ENCODE results near the gene DLGAP1. TPM values are rescaled to one million over a fixed set of nuclear protein-coding genes. Genes with fewer than 3 reads are reported as not detected.

Gene DLGAP1
- total and polyA plus RNA-seq, 2 donors = 0.24 to 0.41 TPM

- Histone ChIP-seq H3K27ac (ENCODE audit: low read depth in 1 of 2, low read length in 1 of 2) (no peak overlapping the region), H3K4me1 (ENCODE audit: control insufficient read depth in 2 of 2, insufficient read depth in 2 of 2, low read length in 2 of 2) (peaks cover 11 to 26% of the 10 kb centered on the region in 2 donors), H3K36me3 (ENCODE audit: control insufficient read depth in 2 of 2, insufficient read depth in 2 of 2, low read length in 1 of 2) (peaks cover 10 to 18% of the 10 kb centered on the region in 2 donors), H3K27me3 (ENCODE audit: control insufficient read depth in 2 of 2, insufficient read depth in 1 of 2, low read length in 1 of 2) (peaks cover 0 to 14% of the 10 kb centered on the region in 2 donors), H3K4me3 (ENCODE audit: low read length in 2 of 2) (no peak overlapping the region), H3K9me3 (ENCODE audit: control insufficient read depth in 2 of 2, insufficient read depth in 1 of 2, low read length in 1 of 2) (no peaks in the 10 kb centered on the region)
- WGBS = 96% methylated on average over 10 of the region's 10 CpGs
- DNase-seq (ENCODE audit: low read depth in 6 of 9, low spot score in 9 of 9) = no peak
Observed at GRCh38 chr18:3455907-3456685, 999.0 kb downstream of the DLGAP1 start.

GRCh38 chr18:3455090-3455635, 999.9 kb downstream of the DLGAP1 start:
- H3K27me3 ChIP-seq (ENCODE audit: control insufficient read depth in 2 of 2, insufficient read depth in 1 of 2, low read length in 1 of 2) = peaks cover 0 to 20% of the 10 kb centered on the region in 2 donors
- peaks cover 10 to 18% of the 10 kb centered on the region in 2 donors for H3K36me3 ChIP-seq (ENCODE audit: control insufficient read depth in 2 of 2, insufficient read depth in 2 of 2, low read length in 1 of 2)
- DNase-seq (ENCODE audit: low read depth in 6 of 9, low spot score in 9 of 9) = no peak
- no peaks in the 10 kb centered on the region for H3K9me3 ChIP-seq (ENCODE audit: control insufficient read depth in 2 of 2, insufficient read depth in 1 of 2, low read length in 1 of 2)
- no peak overlapping the region for H3K27ac ChIP-seq (ENCODE audit: low read depth in 1 of 2, low read length in 1 of 2)
- WGBS = 86% methylated on average over 3 of the region's 3 CpGs
- H3K4me3 ChIP-seq (ENCODE audit: low read length in 2 of 2) = no peak overlapping the region
- peaks cover 11 to 35% of the 10 kb centered on the region in 2 donors for H3K4me1 ChIP-seq (ENCODE audit: control insufficient read depth in 2 of 2, insufficient read depth in 2 of 2, low read length in 2 of 2)

- peaks cover 11 to 36% of the 10 kb centered on the region in 2 donors for H3K4me1 ChIP-seq (ENCODE audit: control insufficient read depth in 2 of 2, insufficient read depth in 2 of 2, low read length in 2 of 2)
- H3K4me3 ChIP-seq (ENCODE audit: low read length in 2 of 2) = peak overlapping the region; percentile 40 to 49
- peak in 8 of 9 donors; percentile 34 to 83 (median 54) for DNase-seq (ENCODE audit: low read depth in 6 of 9, low spot score in 9 of 9)
- H3K27me3 ChIP-seq (ENCODE audit: control insufficient read depth in 2 of 2, insufficient read depth in 1 of 2, low read length in 1 of 2) = peaks cover 0 to 25% of the 10 kb centered on the region in 2 donors
- no peaks in the 10 kb centered on the region for H3K9me3 ChIP-seq (ENCODE audit: control insufficient read depth in 2 of 2, insufficient read depth in 1 of 2, low read length in 1 of 2)
- H3K36me3 ChIP-seq (ENCODE audit: control insufficient read depth in 2 of 2, insufficient read depth in 2 of 2, low read length in 1 of 2) = peaks cover 10 to 18% of the 10 kb centered on the region in 2 donors
- peak overlapping the region; percentile 68 to 97 for H3K27ac ChIP-seq (ENCODE audit: low read depth in 1 of 2, low read length in 1 of 2)
- 1% methylated on average over 4 of the region's 4 CpGs for whole genome bisulfite sequencing
Observed at GRCh38 chr18:3454365-3455089, 1000.6 kb downstream of the DLGAP1 start.

GRCh38 chr18:3453540-3454364, 1001.4 kb downstream of the DLGAP1 start:
- Histone ChIP-seq H3K36me3 (ENCODE audit: control insufficient read depth in 2 of 2, insufficient read depth in 2 of 2, low read length in 1 of 2) (peaks cover 10 to 16% of the 10 kb centered on the region in 2 donors), H3K27ac (ENCODE audit: low read depth in 1 of 2, low read length in 1 of 2) (peak overlapping the region; percentile 68 to 97), H3K27me3 (ENCODE audit: control insufficient read depth in 2 of 2, insufficient read depth in 1 of 2, low read length in 1 of 2) (peaks cover 0 to 29% of the 10 kb centered on the region in 2 donors), H3K4me1 (ENCODE audit: control insufficient read depth in 2 of 2, insufficient read depth in 2 of 2, low read length in 2 of 2) (peaks cover 11 to 39% of the 10 kb centered on the region in 2 donors), H3K9me3 (ENCODE audit: control insufficient read depth in 2 of 2, insufficient read depth in 1 of 2, low read length in 1 of 2) (peaks cover 0 to 2% of the 10 kb centered on the region in 2 donors), H3K4me3 (ENCODE audit: low read length in 2 of 2) (peak overlapping the region; percentile 40 to 49)
- peak in 8 of 9 donors; percentile 27 to 77 (median 44) for DNase-seq (ENCODE audit: low read depth in 6 of 9, low spot score in 9 of 9)
- 39% methylated on average over 21 of the region's 21 CpGs for WGBS

- Histone ChIP-seq H3K27ac (ENCODE audit: low read depth in 1 of 2, low read length in 1 of 2) (peak overlapping the region; percentile 97), H3K9me3 (ENCODE audit: control insufficient read depth in 2 of 2, insufficient read depth in 1 of 2, low read length in 1 of 2) (peaks cover 0 to 2% of the 10 kb centered on the region in 2 donors), H3K36me3 (ENCODE audit: control insufficient read depth in 2 of 2, insufficient read depth in 2 of 2, low read length in 1 of 2) (peaks cover 10 to 16% of the 10 kb centered on the region in 2 donors), H3K4me3 (ENCODE audit: low read length in 2 of 2) (peak overlapping the region; percentile 72 to 84), H3K4me1 (ENCODE audit: control insufficient read depth in 2 of 2, insufficient read depth in 2 of 2, low read length in 2 of 2) (peaks cover 11 to 37% of the 10 kb centered on the region in 2 donors), H3K27me3 (ENCODE audit: control insufficient read depth in 2 of 2, insufficient read depth in 1 of 2, low read length in 1 of 2) (peaks cover 0 to 29% of the 10 kb centered on the region in 2 donors)
- 85% methylated on average over 17 of the region's 17 CpGs for WGBS
- peak in 1 of 9 donors; percentile 23 for DNase-seq (ENCODE audit: low read depth in 6 of 9, low spot score in 9 of 9)
Observed at GRCh38 chr18:3452750-3453539, 1002.2 kb downstream of the DLGAP1 start.

- peak in 6 of 9 donors; percentile 25 to 74 (median 38) for DNase-seq (ENCODE audit: low read depth in 6 of 9, low spot score in 9 of 9)
- WGBS = 1% methylated on average over 53 of the region's 53 CpGs
- H3K4me3 ChIP-seq (ENCODE audit: low read length in 2 of 2) = peak overlapping the region; percentile 72 to 84
- H3K9me3 ChIP-seq (ENCODE audit: control insufficient read depth in 2 of 2, insufficient read depth in 1 of 2, low read length in 1 of 2) = peaks cover 0 to 2% of the 10 kb centered on the region in 2 donors
- H3K4me1 ChIP-seq (ENCODE audit: control insufficient read depth in 2 of 2, insufficient read depth in 2 of 2, low read length in 2 of 2) = peaks cover 11 to 45% of the 10 kb centered on the region in 2 donors
- peak overlapping the region; percentile 97 for H3K27ac ChIP-seq (ENCODE audit: low read depth in 1 of 2, low read length in 1 of 2)
- H3K27me3 ChIP-seq (ENCODE audit: control insufficient read depth in 2 of 2, insufficient read depth in 1 of 2, low read length in 1 of 2) = peaks cover 0 to 29% of the 10 kb centered on the region in 2 donors
- H3K36me3 ChIP-seq (ENCODE audit: control insufficient read depth in 2 of 2, insufficient read depth in 2 of 2, low read length in 1 of 2) = peaks cover 4 to 11% of the 10 kb centered on the region in 2 donors
Observed at GRCh38 chr18:3451989-3452749, 1002.9 kb downstream of the DLGAP1 start.

GRCh38 chr18:3451183-3451988, 1003.7 kb downstream of the DLGAP1 start:
- Histone ChIP-seq H3K36me3 (ENCODE audit: control insufficient read depth in 2 of 2, insufficient read depth in 2 of 2, low read length in 1 of 2) (peaks cover 3 to 6% of the 10 kb centered on the region in 2 donors), H3K9me3 (ENCODE audit: control insufficient read depth in 2 of 2, insufficient read depth in 1 of 2, low read length in 1 of 2) (peaks cover 0 to 2% of the 10 kb centered on the region in 2 donors), H3K27me3 (ENCODE audit: control insufficient read depth in 2 of 2, insufficient read depth in 1 of 2, low read length in 1 of 2) (peaks cover 0 to 29% of the 10 kb centered on the region in 2 donors), H3K4me3 (ENCODE audit: low read length in 2 of 2) (peak overlapping the region; percentile 72 to 84), H3K4me1 (ENCODE audit: control insufficient read depth in 2 of 2, insufficient read depth in 2 of 2, low read length in 2 of 2) (peaks cover 13 to 51% of the 10 kb centered on the region in 2 donors), H3K27ac (ENCODE audit: low read depth in 1 of 2, low read length in 1 of 2) (peak overlapping the region; percentile 97)
- under 1% methylated on average over 50 of the region's 50 CpGs for WGBS
- DNase-seq (ENCODE audit: low read depth in 6 of 9, low spot score in 9 of 9) = peak in 8 of 9 donors; percentile 54 to 87 (median 70)

All from thymus (tissue), 11 donors.